GM19324 (cell line): Measurements from ENCODE around the gene MOB2.
"Not testable (repeated sequence)": the region's sequence is repeated elsewhere in the genome, so short reads cannot be mapped to it uniquely, and the experiment has no call there.

ENCODE experiments used
- ATAC-seq: cut with Tn5 transposase; IDR thresholded peaks from one replicate; pipeline ENCODE4 v1.9.1; 2021; ENCODE audit warnings: mild to moderate bottlenecking, moderate library complexity; ENCODE audit not compliant: unreplicated experiment, low FRiP score

MOB2 gene

DNA sequence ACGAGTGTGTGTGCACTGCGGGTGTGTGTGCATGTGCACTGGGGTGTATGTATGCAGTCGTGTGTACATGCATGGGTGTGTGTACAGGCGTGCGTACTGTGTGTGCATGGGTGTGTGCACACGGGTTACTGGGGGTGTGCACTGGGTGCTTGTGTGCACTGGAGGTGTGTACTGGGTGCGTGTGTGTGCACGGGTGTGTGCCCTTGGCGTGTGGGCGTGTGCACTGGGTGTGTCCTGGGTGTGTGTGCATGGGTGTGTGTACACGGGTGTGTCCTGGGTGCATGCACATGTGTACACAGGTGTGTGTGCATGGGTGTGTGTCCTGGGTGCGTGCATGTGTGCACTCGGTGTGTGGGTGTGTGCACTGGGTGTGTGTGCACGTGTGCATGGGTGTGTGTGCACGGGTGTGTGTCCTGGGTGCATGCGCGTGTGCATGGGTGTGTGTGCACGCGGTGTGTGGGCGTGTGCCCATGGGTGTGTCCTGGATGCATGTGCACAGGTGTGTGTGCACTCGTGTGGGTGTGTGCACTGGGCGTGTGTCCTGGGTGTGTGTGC lies 57.7 kb downstream of the MOB2 start:
- no peak for ATAC-seq

DNA sequence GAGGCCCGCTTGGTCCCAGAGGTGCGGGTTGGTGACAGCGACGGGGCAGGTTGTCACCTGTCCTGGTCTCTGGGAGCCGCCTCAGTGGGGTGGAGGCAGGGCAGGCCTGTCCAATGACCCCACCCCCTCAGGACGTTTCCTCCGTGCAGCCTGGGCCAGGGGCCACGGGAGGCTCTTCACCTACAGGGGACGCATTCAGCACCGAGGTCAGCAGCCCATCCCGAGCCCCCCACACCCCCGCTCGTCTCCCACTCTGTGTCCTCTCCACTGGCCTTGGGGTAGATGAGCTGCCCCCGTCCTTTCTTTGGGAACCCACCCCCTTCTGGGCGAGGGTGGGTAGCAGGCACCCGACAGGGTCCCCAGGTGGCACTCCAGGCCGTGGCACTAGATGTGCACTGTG lies 61.1 kb downstream of the MOB2 start:
- ATAC-seq, result no peak

DNA sequence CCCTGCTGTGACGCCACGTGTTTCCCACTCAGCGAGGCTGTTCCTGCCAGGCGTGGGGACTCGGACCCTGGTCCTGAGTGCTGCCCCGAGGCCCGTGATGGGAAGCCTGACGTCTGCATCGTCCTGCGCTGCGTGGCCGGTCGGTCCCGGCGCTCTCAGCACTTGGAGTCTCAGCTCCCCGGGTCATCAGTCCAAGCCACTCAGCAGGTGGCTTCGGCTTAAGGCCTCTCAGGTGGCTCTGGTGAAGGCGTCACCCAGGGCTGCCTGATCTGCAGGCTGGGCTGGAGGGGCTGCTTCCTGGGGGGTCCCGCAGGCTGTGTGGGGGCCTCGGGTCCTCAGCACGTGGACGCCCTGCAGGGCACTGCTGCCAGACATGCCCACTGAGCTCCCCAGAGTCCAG lies 61.6 kb downstream of the MOB2 start:
- ATAC-seq, result no peak

DNA sequence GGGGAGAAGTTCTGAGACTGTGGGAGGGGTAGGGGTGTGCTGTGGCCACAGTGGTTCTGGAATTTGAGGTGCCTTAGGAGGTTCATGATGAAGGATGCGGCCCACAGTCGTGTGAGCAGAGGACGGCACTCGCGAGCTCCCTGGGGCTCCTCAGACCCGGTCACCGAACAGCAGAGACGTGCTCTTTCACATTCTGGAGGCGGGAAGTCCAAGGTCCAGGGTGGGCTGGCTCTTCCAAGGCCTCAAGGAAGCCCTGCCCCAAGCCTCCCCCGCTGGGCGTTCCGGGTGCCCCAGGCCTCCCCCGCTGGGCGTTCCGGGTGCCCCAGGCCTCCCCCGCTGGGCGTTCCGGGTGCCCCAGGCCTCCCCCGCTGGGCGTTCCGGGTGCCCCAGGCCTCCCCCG lies 63.2 kb downstream of the MOB2 start:
- not testable (repeated sequence) for ATAC-seq

DNA sequence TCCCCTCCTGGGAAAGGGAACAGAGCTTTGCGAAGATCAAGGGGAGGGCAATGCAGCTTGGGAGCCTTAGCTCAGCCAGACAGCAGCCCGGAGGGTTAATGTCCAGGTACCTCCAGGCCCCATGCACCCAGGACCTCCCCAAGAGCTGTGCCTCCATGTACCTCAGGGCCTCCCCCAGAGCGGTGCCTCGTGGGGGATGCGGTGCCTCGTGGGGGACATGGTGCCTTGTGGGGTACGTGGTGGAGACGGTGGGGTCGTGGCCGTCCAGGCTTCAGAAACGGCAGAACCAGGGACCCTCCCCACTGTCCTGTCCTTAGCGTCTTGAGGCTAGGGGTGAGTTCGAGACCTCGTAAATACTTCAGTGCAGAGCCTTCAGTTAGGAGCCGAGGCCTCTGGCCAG lies 63.6 kb downstream of the MOB2 start:
- ATAC-seq, result no peak

DNA sequence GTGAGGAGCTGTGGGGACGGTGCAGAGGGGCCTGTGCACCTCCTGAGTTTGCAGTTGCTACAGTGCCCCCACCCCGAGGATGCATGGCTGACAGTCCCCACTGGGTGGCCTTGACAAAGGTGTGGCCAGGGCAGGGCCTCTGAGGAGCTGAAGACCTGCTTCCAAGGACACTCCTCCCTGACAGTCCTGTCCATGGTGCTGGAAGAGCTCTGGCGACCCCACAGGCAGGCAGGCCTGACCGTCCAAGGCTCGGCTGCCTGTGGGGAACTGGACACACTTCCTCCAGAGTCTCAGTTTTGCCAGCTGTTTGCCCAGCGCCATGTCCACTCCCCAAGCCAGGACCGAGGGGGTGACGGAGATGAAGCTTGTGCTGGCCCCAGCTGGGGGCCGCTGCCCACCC lies 64.1 kb downstream of the MOB2 start:
- no peak for ATAC-seq

DNA sequence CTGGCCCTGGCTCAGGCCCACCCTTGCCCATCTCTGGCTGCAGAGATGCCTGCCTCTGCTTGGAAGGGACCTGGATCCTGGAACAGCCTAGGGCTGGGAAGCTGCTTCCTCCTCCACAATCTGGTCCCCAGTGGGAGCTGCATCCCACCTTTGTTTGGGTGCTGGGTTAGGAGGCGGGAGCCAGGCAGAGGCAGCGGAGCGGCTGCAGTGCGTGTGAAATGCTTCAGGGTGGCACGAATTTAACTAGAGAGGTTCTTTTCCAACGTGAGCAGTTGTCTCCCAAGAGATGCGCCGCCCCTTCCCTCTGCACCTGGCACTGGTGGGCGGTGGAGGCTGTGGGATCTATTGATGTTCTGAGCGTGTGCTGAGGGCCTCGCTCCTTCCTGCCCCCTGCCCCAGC lies 65.3 kb downstream of the MOB2 start:
- no peak for ATAC-seq

DNA sequence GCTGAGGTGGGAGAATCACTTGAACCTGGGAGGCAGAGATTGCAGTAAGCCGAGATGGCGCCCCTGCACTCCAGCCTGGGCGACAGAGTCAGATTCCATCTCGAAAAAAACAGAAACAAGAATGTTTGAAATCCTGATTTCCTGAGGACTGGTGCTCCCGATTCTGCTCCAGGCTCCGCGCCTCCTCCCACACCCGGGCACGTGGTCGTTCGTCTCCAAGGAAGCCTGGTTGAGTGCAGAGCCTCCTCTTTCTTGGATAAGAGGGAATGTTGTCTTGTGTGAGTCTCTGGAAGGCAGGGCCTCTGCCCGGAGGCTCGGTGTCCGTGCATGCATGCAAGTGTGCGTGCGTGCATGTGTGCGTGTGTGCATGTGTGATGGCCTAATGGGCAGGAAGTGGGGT lies 66.8 kb downstream of the MOB2 start:
- ATAC-seq, result no peak
